Suprapubic skin (tissue), 4 donors: Measurements from ENCODE around the gene SLX9.

Experiments
- EP300 ChIP-seq: sonication (generic); formaldehyde crosslinking; IDR thresholded peaks from one replicate; pipeline ENCODE4 v1.6.1; 2017; ENCODE audit warnings: antibody characterized with exemption
- POLR2A ChIP-seq, 2 donors: fragments of 450-650 bp; IDR thresholded peaks; one replicate each; pipeline ENCODE4 v1.6.1; 2017; ENCODE audit warnings: antibody characterized with exemption in 2 of 2, mild to moderate bottlenecking in 2 of 2, moderate library complexity in 2 of 2
- POLR2AphosphoS5 ChIP-seq, 3 donors: sonication (generic); formaldehyde crosslinking; IDR thresholded peaks; one replicate each; pipeline ENCODE4 v1.6.1; 2017; ENCODE audit warnings: antibody characterized with exemption in 3 of 3
- TF ChIP-seq, protein P1 (sequence below), 2 donors: fragments of 200-600 bp in 1 of 2; fragments of 450-650 bp in 1 of 2; sonication (generic) in 1 of 2; IDR thresholded peaks; one replicate each; pipeline ENCODE4 v1.5.1; 2016 to 2019; ENCODE audit warnings: antibody characterized with exemption in 2 of 2, mild to moderate bottlenecking in 1 of 2, moderate library complexity in 1 of 2

DNA sequence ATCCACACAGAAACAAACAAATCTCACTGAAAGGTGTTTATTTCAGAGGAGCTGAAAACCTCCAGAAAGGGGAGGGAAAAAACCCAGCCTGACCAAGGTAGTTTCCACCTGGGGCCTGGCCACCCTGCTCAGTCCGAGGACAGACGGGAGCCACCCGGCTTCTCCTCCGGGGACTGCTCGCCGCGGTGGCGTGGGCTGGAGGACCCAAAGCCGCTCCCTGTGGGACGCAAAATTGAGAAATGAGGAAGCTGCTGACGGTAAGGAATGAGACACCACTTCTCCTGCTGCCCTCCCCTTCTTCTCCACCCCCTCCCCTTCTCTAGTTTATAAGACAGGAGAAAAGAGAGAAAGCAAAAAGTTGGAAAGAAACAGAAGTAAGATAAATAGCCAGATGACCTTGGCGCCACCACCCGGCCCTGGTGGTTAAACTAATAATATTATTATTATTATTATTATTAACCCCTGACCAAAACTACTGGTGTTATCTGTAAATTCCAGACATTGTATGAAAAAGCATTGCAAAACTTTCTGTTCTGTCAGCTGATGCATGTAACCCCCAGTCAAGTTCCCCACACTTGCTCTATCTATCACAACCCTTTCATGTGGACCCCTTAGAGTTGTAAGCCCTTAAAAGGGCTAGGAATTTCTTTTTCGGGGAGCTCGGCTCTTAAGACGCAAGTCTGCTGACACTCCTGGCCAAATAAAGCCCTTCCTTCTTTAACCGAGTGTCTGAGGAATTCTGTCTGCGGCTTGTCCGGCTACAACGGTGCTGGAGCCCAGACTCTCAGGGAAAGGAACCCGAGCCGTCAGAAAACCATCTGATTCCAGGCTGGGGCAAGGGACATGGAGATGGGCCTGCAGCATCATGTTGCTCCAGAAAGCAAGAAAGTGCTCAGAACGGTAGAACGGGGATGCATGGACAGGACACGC lies 31.6 kb upstream of the SLX9 start:
- TF ChIP-seq POLR2AphosphoS5 (IDR thresholded peaks at IDR 0.05) (no peak), EP300 (no peak), POLR2A (IDR thresholded peaks at IDR 0.05) (no peak)
- TF ChIP-seq, protein P1, sequence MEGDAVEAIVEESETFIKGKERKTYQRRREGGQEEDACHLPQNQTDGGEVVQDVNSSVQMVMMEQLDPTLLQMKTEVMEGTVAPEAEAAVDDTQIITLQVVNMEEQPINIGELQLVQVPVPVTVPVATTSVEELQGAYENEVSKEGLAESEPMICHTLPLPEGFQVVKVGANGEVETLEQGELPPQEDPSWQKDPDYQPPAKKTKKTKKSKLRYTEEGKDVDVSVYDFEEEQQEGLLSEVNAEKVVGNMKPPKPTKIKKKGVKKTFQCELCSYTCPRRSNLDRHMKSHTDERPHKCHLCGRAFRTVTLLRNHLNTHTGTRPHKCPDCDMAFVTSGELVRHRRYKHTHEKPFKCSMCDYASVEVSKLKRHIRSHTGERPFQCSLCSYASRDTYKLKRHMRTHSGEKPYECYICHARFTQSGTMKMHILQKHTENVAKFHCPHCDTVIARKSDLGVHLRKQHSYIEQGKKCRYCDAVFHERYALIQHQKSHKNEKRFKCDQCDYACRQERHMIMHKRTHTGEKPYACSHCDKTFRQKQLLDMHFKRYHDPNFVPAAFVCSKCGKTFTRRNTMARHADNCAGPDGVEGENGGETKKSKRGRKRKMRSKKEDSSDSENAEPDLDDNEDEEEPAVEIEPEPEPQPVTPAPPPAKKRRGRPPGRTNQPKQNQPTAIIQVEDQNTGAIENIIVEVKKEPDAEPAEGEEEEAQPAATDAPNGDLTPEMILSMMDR (IDR thresholded peaks at IDR 0.05) = no peak
